Muscle layer of colon (tissue), 2 donors: ENCODE results near the gene FBXO42.
"Not testable (repeated sequence)": the region's sequence is repeated elsewhere in the genome, so short reads cannot be mapped to it uniquely, and the experiment has no call there.

Experiments used
- H3K27ac ChIP-seq: one replicate; pipeline ENCODE4 v1.7.0; 2013; ENCODE audit warnings: low read depth, mild to moderate bottlenecking, low read length, moderate library complexity
- H3K27me3 ChIP-seq, 2 donors: one replicate each; pipeline ENCODE4 v1.7.0; 2013; ENCODE audit warnings: low read length in 2 of 2, mild to moderate bottlenecking in 2 of 2; ENCODE audit not compliant: insufficient read depth in 2 of 2, control insufficient read depth in 1 of 2
- H3K36me3 ChIP-seq: one replicate; pipeline ENCODE4 v1.7.0; 2013; ENCODE audit warnings: mild to moderate bottlenecking, low read length; ENCODE audit not compliant: insufficient read depth
- H3K4me1 ChIP-seq: one replicate; pipeline ENCODE4 v1.7.0; 2013; ENCODE audit warnings: mild to moderate bottlenecking, low read length; ENCODE audit not compliant: insufficient read depth
- H3K4me3 ChIP-seq, 2 donors: one replicate each; pipeline ENCODE4 v1.7.0; 2013; ENCODE audit warnings: low read length in 2 of 2, low read depth in 1 of 2, mild to moderate bottlenecking in 1 of 2, moderate library complexity in 1 of 2
- H3K9ac ChIP-seq: one replicate; pipeline ENCODE4 v1.7.0; 2013; ENCODE audit warnings: low read length
- H3K9me3 ChIP-seq: one replicate; pipeline ENCODE4 v1.7.0; 2013; ENCODE audit warnings: mild to moderate bottlenecking, low read length
- donor health status: abdominal sarcoma.
- donor health status: Adenocarcinoma of cecum.

Gene FBXO42

DNA sequence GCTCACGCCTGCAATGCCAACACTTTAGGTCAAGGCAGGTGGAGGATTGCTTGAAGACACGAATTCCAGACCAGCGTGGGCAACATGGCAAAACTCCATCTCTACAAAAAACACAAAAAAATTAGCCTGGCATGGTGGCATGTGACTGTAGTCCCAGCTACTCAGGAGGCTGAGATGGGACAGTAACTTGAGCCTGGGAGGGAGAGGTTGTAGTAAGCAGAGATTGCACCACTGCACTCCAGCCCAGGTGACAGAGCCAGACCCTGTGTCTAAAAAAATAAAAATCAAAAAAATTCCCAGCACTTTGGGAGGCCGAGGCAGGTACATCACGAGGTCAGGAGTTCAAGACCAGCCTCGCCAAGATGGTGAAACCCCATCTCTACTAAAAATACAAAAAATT lies 9.0 kb downstream of the FBXO42 start:
- H3K4me3 ChIP-seq, H3K27me3 ChIP-seq, H3K9ac ChIP-seq, H3K27ac ChIP-seq, H3K9me3 ChIP-seq, H3K4me1 ChIP-seq, H3K36me3 ChIP-seq: not testable (repeated sequence)

DNA sequence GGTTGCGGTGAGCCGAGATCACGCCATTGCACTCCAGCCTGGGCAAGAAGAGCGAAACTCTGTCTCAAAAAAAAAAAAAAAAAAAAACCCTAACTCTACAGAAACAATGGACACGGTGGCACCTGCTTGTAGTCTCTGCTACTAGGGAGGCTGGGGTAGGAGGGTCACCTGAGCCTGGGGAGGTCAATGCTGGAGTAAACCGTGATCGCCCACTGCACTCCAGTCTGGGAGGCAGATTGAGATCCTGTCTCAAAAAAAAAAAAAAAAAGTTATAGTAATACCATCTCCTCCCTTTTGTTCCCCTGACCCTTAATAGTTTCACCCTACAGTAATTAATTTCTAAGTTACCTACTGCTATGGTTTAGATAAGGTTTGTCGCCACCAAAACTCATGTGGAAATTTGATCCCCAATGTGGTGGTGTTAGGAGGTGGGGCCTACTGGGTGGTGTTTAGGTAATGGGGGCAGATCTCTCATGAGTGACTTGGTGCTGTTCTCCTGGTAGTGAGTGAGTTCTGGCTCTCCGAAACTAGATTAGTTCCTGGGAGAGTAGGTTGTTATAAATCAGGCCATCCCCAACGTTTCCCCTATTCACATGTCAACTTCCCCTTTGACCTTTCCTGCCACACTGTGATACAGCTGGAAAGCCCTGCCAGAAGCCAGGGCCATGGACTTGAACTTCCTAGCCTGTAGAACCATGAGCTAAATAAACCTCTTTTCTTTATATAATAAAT lies 9.8 kb downstream of the FBXO42 start:
- Histone ChIP-seq H3K4me3 (no peak overlapping the region), H3K9me3 (no peaks in the 10 kb centered on the region), H3K27ac (no peak overlapping the region), H3K4me1 (peaks cover 5% of the 10 kb centered on the region), H3K9ac (no peak overlapping the region), H3K36me3 (no peaks in the 10 kb centered on the region), H3K27me3 (no peaks in the 10 kb centered on the region)

DNA sequence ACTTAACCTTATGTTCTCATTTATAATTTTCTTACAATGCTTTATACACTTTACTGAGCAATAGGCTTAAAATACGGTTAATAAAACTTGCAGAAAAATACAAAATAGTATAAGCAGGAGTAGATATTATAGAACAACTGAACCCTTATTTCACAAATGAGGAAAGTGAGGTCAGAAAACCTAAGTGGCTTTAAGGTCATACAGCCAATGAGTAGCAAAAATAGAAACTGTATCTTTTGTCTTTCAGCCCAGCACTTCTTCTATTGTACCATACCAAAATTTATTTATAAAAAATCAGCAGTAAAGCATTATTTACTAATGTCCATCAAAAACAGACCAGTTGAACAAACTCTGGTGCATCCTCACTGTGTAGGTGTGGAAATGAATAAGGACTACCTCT lies 11.6 kb downstream of the FBXO42 start:
- Histone ChIP-seq H3K9me3 (no peaks in the 10 kb centered on the region), H3K4me1 (peaks cover 5% of the 10 kb centered on the region), H3K36me3 (no peaks in the 10 kb centered on the region), H3K4me3 (no peak overlapping the region), H3K27ac (no peak overlapping the region), H3K27me3 (no peaks in the 10 kb centered on the region), H3K9ac (no peak overlapping the region)

DNA sequence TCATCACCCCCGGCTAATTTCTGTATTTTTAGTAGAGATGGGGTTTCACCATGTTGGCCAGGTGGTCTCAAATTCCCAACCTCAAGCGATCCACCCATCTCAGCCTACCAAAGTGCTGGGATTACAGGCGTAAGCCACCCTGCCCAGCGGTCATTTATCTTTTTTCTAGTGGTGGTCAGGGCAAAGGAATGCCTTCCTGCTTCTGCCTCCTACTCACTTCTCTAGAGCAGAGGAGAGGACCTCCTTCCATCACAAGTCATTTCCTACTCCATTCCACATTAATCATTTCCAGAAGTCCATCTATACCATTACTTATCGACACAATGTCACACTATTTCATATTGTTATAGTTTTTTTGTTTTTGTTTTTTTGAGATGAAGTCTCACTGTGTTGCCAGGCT lies 13.3 kb downstream of the FBXO42 start:
- Histone ChIP-seq H3K4me1 (peaks cover 5% of the 10 kb centered on the region), H3K9me3 (no peaks in the 10 kb centered on the region), H3K36me3 (no peaks in the 10 kb centered on the region), H3K27ac (no peak overlapping the region), H3K27me3 (no peaks in the 10 kb centered on the region), H3K9ac (no peak overlapping the region), H3K4me3 (no peak overlapping the region)

DNA sequence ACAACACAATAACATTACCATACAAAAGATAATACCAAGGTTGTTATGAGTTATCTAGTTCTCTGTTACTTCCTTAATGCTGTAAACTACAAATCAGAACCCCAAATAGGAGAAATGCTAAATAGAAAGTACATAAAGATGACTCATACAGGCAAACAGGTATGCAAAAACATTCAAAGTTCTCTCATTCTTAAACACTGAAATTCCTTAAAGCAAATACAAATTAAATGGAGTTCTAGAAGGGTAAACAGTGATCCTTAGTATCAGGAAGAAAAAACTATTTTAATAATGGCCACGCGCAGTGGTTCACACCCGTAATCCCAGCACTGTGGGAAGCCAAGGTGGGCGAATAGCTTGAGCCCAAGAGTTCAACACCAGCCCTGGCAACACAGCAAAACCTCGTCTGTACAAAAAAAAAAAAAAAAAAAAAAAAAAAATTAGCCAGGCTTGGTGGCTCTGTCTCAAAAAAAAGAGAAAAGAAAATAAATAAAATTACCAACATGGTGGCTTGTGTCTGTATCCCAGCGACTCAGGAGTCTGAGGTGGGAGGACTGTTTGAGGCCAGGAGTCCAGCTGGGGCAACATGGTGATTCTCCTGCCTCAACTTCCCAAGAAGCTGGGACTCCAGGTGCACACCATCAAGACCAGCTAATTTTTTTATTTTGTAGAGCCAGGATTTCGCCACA lies 17.5 kb downstream of the FBXO42 start:
- no peak overlapping the region for H3K4me3 ChIP-seq
- H3K36me3 ChIP-seq: no peaks in the 10 kb centered on the region
- H3K9ac ChIP-seq: no peak overlapping the region
- H3K27me3 ChIP-seq: no peaks in the 10 kb centered on the region
- H3K27ac ChIP-seq: no peak overlapping the region
- peaks cover 5% of the 10 kb centered on the region for H3K4me1 ChIP-seq
- H3K9me3 ChIP-seq: no peaks in the 10 kb centered on the region

DNA sequence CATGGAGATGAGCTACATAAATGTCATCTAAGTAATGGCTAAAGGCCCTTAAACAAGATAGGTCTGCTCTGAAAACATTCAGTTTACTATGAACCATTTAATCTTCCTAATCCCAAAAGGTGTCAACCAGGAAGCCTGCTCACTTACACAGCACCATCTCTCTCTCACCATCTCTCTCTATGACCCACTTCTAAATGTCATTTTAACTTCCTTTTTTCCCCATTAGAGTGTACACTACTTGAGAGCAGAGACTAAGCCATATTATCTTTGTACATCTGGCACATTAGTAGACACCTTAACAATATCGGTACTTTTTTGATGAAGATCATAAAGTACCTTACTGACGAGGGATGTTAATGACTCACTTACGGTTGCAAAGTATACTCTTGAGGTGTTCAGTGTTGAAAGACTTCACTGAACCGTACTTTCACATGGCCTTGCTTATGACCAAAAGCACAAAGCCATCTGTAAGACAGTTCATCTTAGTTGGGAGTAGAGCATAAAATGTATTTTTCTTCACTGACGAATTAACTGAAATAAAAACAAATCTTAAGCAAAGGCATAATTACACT lies 25.4 kb downstream of the FBXO42 start:
- H3K4me3 ChIP-seq: no peak overlapping the region
- H3K9ac ChIP-seq: no peak overlapping the region
- no peak overlapping the region for H3K27ac ChIP-seq
- no peaks in the 10 kb centered on the region for H3K36me3 ChIP-seq
- H3K4me1 ChIP-seq: peaks cover 10% of the 10 kb centered on the region
- no peaks in the 10 kb centered on the region for H3K9me3 ChIP-seq
- H3K27me3 ChIP-seq: no peaks in the 10 kb centered on the region

DNA sequence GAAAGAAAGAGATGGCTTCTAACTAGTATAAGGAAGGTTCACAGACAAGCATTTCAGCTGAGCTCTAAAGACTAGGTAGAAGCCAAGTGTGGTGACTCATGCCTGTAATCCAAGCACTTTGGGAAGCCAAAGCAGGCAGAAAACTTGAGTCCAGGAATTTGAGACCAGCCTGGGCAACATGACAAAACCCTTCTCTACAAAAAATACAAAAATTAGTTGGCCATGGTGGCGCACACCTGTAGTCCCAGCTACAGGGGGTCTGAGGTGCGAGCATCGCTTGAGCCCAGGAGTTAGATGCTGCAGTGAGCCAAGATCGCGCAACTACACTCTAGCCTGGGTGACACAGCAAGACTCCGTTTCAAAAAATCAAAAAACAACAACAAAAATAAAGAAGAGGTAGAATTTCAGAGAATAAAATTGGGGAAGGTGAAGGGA lies 27.8 kb downstream of the FBXO42 start:
- H3K36me3 ChIP-seq: no peaks in the 10 kb centered on the region
- H3K4me3 ChIP-seq: no peak overlapping the region
- H3K27me3 ChIP-seq: no peaks in the 10 kb centered on the region
- H3K27ac ChIP-seq: no peak overlapping the region
- no peaks in the 10 kb centered on the region for H3K9me3 ChIP-seq
- H3K9ac ChIP-seq: no peak overlapping the region
- H3K4me1 ChIP-seq: peaks cover 15% of the 10 kb centered on the region

DNA sequence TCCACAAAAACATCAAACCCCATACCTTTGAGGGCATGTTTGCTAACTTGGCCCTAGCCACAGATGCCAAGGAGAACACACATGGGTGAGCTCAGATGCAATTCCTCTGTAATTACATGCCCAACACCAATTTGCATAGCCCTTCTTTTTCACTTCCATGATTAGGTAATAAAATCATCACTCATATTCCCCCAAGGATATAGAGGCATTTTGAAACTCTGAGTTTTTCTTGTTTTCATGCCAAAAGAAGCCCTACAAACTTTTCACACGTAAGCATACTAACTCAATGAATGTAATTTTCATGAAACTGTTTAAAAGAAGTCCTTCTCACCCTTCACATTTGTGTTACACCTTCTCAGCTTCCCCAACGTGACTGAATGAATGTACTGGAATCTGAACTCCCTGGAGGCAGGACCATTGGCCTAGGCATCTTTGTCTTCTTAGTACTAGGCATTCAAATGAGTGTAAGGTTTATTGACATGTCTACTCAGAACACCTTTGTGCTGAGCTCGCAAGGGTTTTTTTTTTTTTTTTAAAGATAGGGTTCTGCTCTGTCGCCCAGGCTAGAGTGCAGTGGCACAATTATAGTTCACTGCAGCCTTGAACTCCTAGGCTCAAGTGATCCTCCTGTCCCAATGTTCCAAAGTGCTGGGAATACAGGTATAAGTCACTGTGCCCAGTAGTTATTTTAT lies 31.0 kb downstream of the FBXO42 start:
- no peaks in the 10 kb centered on the region for H3K36me3 ChIP-seq
- H3K9ac ChIP-seq: no peak overlapping the region
- no peak overlapping the region for H3K27ac ChIP-seq
- H3K4me3 ChIP-seq: no peak overlapping the region
- H3K9me3 ChIP-seq: no peaks in the 10 kb centered on the region
- peaks cover 25% of the 10 kb centered on the region for H3K4me1 ChIP-seq
- no peaks in the 10 kb centered on the region for H3K27me3 ChIP-seq

DNA sequence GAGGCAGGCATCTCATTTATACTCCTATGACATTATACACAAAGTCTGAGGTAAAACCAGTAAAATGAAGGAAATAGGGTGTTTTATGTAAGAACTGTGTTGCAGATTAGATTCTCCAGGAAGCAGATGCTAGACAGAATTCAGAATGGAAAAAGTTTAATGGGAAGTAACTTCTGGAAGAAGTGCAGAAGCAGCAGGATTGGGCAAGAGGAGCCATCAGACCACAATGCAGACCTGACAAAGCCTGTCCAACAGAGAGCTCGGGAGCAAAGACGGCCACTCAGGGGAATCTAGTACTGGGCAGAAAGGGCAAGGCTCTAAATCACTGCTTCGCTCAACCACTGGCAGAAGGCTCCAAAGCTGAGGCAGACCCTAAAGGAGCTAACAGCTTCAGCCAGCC lies 33.7 kb downstream of the FBXO42 start:
- H3K36me3 ChIP-seq: peaks cover 4% of the 10 kb centered on the region
- no peaks in the 10 kb centered on the region for H3K9me3 ChIP-seq
- H3K27ac ChIP-seq: no peak overlapping the region
- no peak overlapping the region for H3K4me3 ChIP-seq
- H3K9ac ChIP-seq: no peak overlapping the region
- no peaks in the 10 kb centered on the region for H3K27me3 ChIP-seq
- H3K4me1 ChIP-seq: peaks cover 15% of the 10 kb centered on the region

DNA sequence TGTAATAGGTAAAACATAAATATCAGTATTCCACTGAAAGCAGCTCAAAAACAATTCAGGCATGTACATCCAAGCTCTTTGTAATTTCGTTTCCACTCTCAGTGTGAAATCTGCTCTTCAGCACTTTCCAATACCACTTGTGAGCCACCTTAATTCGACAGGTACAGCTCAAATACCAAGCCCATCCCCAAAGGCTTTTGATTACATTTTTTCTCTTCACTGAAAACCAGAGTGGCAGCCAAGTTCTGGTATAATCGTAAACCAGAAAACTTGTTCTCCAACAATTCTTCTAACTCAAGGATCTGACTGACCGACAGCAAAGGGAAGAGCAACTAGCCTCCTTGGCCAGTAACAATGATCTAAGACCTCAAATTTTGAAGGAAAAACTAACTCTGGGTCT lies 36.8 kb downstream of the FBXO42 start:
- Histone ChIP-seq H3K36me3 (peaks cover 15% of the 10 kb centered on the region), H3K4me1 (peaks cover 10% of the 10 kb centered on the region), H3K4me3 (no peak overlapping the region), H3K27me3 (no peaks in the 10 kb centered on the region), H3K9me3 (no peaks in the 10 kb centered on the region), H3K27ac (no peak overlapping the region), H3K9ac (no peak overlapping the region)

DNA sequence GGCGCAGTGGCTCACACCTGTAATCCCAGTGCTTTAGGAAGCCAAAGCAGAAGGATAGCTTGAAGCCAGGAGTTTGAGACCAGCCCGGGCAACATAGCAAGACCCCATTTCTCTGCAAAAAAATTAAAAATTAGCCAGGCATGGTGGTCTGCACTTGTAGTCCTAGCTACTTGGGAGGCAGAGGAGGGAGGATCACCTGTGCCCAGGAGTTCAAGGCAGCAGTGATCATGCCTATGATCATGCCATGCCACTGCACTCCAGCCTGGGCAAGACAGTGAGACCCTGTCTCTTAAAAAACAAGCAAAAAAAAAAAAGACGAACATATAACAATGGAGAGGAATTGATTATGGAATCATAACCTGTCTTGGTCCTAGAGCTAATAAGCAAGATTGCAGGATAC lies 45.1 kb downstream of the FBXO42 start:
- Histone ChIP-seq H3K27me3 (no peaks in the 10 kb centered on the region), H3K27ac (no peak overlapping the region), H3K4me1 (no peaks in the 10 kb centered on the region), H3K4me3 (no peak overlapping the region), H3K9ac (no peak overlapping the region), H3K9me3 (no peaks in the 10 kb centered on the region), H3K36me3 (peaks cover 39% of the 10 kb centered on the region)
